GM19328 (cell line): ENCODE data around the gene SYNPO2.

Experiments used
- ATAC-seq: cut with Tn5 transposase; IDR thresholded peaks from one replicate; pipeline ENCODE4 v1.9.1; 2021; ENCODE audit warnings: mild to moderate bottlenecking, moderate library complexity; ENCODE audit not compliant: unreplicated experiment

The SYNPO2 gene

DNA sequence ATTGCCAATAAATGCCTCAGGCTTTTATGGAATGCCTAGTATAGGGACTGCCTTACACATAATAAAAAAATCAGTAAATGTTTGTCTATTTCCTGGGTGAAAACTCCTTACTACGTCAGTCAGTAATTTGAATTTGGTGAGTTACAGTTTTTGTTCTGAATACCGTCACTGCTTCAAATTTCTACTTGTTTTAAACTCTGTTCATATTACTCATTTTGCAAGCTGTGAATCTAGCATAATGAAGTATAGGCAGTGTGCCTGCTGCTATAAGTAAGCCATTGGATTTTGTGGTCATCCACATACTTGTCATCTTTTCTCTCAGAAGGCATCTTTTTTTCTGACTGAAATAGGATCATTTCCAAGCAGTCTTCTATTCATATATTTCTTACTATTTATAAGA is 43.1 kb downstream of the SYNPO2 start:
- ATAC-seq: no peak

DNA sequence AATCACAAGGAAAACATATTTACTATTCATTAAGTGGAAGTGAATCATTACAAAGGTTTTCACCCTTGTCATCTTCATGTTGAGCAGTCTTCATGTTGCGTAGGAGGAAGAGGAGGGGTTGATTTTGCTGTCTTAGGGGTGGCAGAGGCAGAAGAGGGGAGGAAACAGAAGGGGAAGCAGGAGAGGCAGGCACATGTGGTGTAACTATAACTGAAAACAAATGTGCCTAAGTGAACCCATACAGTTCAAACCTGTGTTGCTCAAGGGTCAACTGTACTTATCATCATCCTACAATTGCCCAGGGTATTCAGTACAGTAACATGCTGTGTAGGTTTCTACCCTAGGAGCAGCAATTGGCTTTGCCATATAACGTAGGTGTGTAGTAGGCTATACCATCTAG is 47.2 kb downstream of the SYNPO2 start:
- no peak for ATAC-seq

DNA sequence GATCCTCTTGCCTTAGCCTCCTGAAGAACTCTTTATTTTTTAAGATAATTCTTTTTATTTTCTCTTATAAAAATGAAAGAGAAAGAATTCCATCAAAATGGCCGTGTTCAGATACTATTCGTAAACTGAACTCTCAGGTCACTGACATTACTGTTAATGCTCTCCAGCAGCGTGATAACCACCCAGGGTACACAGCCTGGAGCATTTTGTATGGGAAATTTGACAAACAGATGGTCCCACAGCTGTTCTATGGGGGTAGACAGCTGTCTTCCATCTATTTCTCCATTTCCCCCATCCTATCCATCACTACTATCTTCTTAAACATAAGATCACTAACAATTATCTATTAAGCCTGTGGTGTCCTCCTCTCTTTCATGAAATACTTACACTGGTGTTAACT is 47.8 kb downstream of the SYNPO2 start:
- ATAC-seq: no peak

- no peak for ATAC-seq
Measured at GRCh38 chr4:118939169-118939783, 50.6 kb downstream of the SYNPO2 start.

DNA sequence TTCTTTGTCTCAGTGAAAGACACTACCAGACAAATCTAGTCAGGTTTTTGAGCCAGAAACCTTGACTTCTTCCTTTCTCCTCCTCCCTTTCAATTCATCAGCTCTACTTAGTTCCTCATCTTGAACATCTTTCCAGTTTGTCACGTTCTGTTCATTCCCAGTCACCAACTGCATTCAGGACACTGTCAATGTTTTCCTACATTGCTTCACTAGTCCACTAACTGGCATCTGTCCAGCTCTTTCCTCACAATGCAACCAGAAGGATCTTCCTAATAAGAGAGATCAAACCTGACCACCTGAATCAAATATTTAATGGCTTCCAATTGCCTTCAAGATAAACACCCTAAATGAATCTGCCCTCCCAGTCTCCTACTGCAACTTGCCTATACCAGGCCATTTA is 52.5 kb downstream of the SYNPO2 start:
- no peak for ATAC-seq

- no peak for ATAC-seq
Measured at GRCh38 chr4:118941799-118942198, 53.1 kb downstream of the SYNPO2 start.

DNA sequence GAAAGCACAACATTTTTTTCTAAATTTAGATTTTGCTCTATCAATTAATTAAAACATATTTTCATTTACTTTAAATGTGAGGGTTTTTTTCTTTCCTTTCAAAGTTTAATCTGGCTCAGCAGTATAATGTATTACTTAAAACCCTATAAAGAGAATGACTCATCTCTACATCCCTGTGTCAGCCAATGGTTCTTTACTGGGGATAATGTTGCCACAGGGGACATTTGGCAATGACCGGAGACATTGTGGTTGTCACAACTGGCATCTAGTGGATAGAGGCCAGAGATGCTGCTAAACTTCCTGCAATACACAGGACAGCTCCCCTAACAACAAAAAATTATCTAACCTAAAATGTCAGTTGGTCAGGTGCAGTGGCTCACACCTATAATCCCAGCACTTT is 53.8 kb downstream of the SYNPO2 start:
- no peak for ATAC-seq

- ATAC-seq: no peak
Measured at GRCh38 chr4:118947095-118947494, 58.4 kb downstream of the SYNPO2 start.

DNA sequence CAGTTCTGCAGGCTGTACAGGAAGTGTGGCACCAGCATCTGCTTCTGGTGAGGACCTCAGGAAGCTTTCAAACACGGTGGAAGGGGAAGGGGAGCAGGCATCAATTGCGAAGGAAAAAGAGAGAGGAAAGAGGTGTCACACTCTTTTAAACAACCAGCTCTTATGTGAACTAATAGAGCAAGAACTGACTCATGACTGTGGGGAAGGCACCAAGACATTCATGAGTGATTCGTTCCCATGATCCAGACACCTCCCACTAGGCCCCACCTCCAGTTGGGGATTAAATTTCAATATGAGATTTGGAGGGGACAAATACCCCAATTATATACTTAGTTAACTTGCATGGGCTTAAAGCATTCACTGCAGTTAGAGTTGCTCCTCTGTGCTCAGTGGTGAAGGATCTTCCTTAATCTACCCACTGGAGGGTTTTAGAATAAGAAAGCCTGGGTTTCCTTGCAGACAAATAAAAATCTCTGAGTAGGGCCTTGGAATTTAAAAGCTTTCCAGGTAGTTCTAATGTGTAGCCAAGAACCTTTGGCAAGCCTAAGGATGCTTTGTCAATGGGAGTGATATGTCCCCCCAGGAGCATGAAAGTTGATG is 60.0 kb downstream of the SYNPO2 start:
- no peak for ATAC-seq

DNA sequence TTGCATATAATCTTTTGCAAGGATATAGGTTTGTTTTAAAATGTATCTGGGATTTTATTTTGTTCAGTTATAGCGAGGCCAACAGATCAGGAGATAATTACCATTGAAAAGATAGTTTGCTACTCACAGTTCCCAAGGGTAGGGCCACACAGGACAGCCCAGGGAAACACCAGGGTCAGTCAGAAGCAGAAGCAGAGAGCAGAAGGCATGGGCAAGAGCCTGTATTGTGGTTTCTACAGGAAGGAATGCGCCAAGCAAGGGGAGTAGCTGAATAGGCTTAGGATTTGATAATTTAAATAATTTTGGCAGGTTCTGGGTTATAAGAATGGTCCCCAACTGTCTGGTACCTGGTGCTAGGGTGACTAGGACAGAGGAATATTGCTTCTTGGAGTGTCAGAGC is 61.6 kb downstream of the SYNPO2 start:
- no peak for ATAC-seq

GRCh38 chr4:118950929-118951570 is 62.4 kb downstream of the SYNPO2 start:
- no peak for ATAC-seq

DNA sequence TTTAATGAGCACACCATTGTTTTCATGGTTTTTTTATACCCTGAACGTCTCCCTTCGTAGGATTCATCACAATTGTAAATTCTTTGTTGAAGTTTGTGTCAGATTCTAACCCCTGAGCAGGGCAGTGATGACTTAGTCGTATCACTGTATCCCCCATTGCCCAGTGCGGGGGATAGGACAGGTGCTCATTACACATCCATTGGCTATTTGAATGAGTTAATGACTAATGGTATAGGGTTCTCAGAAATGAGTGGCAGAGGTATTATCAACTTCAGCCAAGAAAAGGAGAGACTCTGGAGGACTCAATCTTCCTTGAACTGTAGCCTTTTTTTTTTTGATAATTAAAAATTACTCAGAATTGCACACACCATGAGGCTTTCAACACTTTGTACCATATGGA is 64.6 kb downstream of the SYNPO2 start:
- no peak for ATAC-seq

- no peak for ATAC-seq
Measured at GRCh38 chr4:118954246-118954645, 65.6 kb downstream of the SYNPO2 start.

DNA sequence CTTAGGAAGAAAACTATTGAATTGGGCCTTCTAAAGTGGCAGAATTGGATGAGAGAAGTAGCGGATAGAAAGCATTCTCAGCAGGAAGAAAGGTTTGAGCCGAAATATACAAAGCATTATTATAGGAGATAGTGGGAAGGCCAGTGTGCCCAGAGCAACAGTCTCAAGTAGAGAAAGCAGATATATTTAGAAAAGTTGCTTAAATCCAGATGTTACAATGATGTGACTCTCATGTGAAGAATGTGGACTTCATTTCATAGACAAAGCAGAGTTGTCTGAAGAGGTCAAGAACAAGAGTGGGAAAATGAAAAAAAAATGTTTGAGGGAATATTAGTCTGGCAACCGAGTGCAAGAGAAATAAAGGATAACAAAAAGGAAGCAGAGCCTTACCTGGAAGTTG is 66.9 kb downstream of the SYNPO2 start:
- no peak for ATAC-seq

GRCh38 chr4:118957722-118958445 is 69.2 kb downstream of the SYNPO2 start:
- ATAC-seq: no peak

DNA sequence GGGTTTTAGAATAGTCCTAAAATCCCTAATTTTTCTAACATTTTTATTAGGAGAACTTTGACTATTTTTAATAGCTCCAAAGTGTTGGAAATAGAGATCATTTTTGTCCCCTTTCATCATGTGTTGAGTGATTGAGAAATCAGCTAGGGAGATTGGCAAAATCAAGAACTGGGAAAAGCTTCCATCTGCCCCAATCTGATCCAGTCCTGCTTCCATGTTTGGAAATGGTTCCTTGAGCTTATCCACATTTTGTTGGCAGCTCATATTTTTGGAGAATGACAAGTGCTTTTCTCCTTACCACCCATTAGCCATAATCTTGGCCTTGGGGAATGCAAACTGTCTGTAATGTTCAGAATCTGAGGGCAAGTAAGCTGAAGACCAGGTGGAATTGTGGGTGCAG is 73.9 kb downstream of the SYNPO2 start:
- no peak for ATAC-seq

- ATAC-seq: no peak
Measured at GRCh38 chr4:118964891-118965411, 76.3 kb downstream of the SYNPO2 start.

DNA sequence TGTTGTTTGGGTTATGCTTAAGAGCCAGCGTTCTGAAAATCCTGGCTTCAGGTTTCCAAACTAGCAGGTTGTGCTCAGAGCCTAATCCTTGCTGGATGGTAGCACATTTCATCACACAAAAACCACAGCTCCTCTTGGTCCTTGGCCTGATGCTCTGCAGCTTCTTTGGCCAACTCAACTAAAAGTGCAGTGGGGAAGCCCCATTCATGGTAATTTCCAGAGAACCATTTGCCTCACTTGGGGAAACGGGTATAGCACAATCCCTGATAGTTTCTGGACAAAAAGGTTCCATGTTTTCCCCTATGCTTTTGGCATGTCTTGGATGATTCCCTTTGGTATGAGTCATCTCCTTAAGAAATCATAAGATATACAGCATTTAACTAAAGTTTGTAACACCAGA is 78.7 kb downstream of the SYNPO2 start:
- ATAC-seq: no peak

DNA sequence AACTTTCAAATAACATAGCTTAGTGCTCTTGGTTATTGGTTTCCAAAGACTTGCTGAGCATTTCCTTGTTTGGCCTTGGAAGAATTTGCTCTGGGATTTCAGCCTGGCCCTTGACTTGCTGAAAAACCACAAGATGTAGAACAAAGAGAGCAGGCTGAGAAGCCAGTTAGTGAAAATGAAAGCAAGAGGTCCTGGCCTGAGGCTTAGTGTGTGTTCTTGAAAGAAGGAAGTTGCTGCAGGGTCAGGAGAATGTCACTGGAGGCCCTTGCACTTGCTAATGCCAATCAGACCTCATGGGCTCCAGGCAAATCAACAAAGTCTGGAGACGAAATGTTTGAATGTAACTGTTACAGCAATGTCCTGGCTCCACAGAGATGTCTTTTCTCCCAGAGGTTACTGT is 79.4 kb downstream of the SYNPO2 start:
- ATAC-seq: peak; percentile 100

- ATAC-seq: no peak
Measured at GRCh38 chr4:118968813-118969212, 80.2 kb downstream of the SYNPO2 start.

GRCh38 chr4:118969359-118969758 is 80.7 kb downstream of the SYNPO2 start:
- no peak for ATAC-seq

- no peak for ATAC-seq
Measured at GRCh38 chr4:118972167-118972566, 83.5 kb downstream of the SYNPO2 start.
